ENCODE measurements around the gene WDR86.

WDR86 gene

DNA sequence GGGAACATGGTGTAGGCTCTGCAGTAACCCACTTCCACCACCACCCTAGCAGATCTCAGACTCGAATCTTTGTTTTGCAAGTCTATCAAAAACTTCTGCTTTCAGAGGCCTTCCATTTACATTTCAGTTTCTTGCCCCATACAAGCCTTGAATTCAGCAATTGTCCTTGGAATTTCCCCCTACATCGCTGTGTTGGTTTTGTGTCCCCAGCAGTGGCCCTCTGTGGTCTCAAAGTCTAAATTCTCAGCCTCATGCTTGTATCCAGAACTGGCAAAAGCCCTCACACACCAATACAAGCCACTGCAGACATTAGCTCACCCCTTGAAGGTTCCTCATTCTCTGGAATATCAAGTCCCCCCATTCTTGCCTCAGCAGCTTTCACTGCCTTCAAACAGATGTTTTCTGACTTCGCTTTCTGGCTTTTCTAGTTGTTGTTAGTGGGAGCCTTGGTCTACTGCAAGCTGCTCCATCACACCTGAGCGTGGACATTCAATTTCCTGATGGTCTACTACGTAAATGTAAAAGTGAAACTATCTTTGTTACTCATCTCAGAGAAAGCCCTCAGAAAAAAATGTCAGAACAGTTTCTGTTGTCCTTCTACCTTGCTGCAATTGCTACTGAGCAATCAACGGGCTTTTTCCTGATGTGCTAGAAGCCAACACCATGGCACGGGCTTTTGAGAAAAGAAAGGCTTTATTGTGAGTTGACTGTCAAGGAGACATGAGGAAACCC is 70.0 kb downstream of the WDR86 start:
- Histone ChIP-seq H3K4me3 (ENCODE audit: low read length) (no peak overlapping the region), H3K27ac (ENCODE audit: low read depth, low read length) (no peak overlapping the region), H3K4me1 (ENCODE audit: insufficient read depth, low read length) (peaks cover 4% of the 10 kb centered on the region; the same call in 1 of the 2 replicates), H3K9ac (ENCODE audit: low read depth, low read length) (no peak overlapping the region), H3K27me3 (ENCODE audit: insufficient read depth, low read length) (no peaks in the 10 kb centered on the region), H3K9me3 (ENCODE audit: insufficient read depth, low read depth, low read length) (no peaks in the 10 kb centered on the region), H3K36me3 (ENCODE audit: insufficient read depth, low read length) (peaks cover 3% of the 10 kb centered on the region; the same call in 1 of the 2 replicates)
- WGBS, result 91% methylated on average over 7 of the region's 7 CpGs

DNA sequence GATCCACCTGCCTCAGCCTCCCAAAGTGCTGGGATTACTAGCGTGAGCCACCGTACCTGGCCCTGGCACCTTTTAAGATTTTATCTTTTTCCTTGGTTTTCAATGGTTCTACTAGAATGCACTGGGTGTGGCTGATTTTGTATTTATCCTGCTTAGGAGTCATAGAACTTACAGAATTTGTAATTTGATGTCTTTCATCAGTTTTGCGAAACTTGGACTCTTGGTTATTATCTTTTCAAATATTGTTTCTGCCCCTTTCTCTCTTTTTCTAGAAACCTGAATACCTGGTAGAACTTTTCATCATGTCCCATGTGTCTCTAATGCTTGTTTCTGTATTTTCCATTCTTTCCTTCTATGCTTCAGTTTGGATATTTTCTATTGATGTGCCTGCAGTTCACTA is 71.0 kb downstream of the WDR86 start:
- Histone ChIP-seq H3K4me1 (ENCODE audit: insufficient read depth, low read length) (peaks cover 4% of the 10 kb centered on the region; the same call in 1 of the 2 replicates), H3K27ac (ENCODE audit: low read depth, low read length) (no peak overlapping the region), H3K27me3 (ENCODE audit: insufficient read depth, low read length) (no peaks in the 10 kb centered on the region), H3K4me3 (ENCODE audit: low read length) (no peak overlapping the region), H3K9ac (ENCODE audit: low read depth, low read length) (no peak overlapping the region), H3K36me3 (ENCODE audit: insufficient read depth, low read length) (peaks cover 3% of the 10 kb centered on the region; the same call in 1 of the 2 replicates), H3K9me3 (ENCODE audit: insufficient read depth, low read depth, low read length) (no peaks in the 10 kb centered on the region)
- WGBS, result 95% methylated on average over 3 of the region's 3 CpGs

DNA sequence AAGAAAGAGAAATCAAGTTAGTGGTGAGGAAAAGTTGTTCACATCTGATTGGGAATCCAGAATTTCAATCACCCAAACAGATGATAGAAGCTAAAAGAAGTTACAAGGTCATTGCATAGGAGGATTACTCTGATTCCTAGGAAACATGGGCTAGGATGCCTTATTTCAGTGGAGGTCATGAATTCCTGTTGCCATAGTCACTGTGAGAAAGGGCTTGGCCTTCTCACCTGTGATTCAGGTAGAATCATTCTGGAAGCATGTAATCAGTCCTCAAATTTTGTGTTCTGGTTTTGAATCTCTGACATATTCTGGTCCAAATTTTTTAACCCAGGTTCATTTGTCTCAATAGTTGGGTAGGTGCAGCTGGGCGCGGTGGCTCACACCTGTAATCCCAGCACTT is 72.5 kb downstream of the WDR86 start:
- Histone ChIP-seq H3K36me3 (ENCODE audit: insufficient read depth, low read length) (no peaks in the 10 kb centered on the region), H3K27me3 (ENCODE audit: insufficient read depth, low read length) (no peaks in the 10 kb centered on the region), H3K4me1 (ENCODE audit: insufficient read depth, low read length) (peaks cover 6% of the 10 kb centered on the region; the same call in 1 of the 2 replicates), H3K9ac (ENCODE audit: low read depth, low read length) (no peak overlapping the region), H3K27ac (ENCODE audit: low read depth, low read length) (no peak overlapping the region), H3K4me3 (ENCODE audit: low read length) (no peak overlapping the region), H3K9me3 (ENCODE audit: insufficient read depth, low read depth, low read length) (no peaks in the 10 kb centered on the region)
- WGBS, result 94% methylated on average over 2 of the region's 2 CpGs

DNA sequence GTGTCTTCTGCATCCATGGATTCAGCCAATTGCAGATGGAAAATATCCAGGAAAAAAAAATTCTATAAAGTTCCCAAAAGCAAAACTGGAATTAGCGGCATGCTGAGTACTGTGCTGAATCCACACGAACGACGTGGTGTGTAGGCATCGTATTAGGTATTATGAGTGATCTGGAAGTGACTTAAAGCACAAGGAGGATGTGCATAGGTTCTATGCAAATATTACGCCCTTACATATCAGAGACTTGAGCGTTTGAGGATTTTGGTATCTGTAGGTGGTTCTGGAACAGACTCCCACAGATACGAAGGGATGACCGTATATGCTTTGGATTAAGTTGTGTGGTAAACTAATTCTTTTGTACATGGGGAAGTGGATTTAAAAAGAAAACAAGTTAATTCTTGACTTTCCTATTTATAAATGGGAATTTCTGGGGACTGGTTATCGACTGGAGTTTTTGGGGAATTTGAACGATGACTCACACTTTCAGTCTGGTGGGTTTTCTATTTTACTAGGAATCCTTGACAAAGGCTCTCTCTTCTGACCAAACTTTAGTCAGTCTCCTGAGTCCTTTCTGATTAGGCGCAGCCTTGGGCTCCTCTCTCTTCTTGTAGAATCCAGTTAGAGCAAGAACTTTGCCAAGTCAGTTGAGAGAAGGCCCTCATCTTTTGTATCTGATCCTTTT is 73.7 kb downstream of the WDR86 start:
- Histone ChIP-seq H3K4me3 (ENCODE audit: low read length) (no peak overlapping the region), H3K4me1 (ENCODE audit: insufficient read depth, low read length) (0 out of 2 replicates have a peak, but pooled peaks cover 6% of the 10 kb centered on the region), H3K36me3 (ENCODE audit: insufficient read depth, low read length) (no peaks in the 10 kb centered on the region), H3K27me3 (ENCODE audit: insufficient read depth, low read length) (no peaks in the 10 kb centered on the region), H3K27ac (ENCODE audit: low read depth, low read length) (no peak overlapping the region), H3K9ac (ENCODE audit: low read depth, low read length) (no peak overlapping the region), H3K9me3 (ENCODE audit: insufficient read depth, low read depth, low read length) (no peaks in the 10 kb centered on the region)
- 95% methylated on average over 12 of the region's 12 CpGs for WGBS

DNA sequence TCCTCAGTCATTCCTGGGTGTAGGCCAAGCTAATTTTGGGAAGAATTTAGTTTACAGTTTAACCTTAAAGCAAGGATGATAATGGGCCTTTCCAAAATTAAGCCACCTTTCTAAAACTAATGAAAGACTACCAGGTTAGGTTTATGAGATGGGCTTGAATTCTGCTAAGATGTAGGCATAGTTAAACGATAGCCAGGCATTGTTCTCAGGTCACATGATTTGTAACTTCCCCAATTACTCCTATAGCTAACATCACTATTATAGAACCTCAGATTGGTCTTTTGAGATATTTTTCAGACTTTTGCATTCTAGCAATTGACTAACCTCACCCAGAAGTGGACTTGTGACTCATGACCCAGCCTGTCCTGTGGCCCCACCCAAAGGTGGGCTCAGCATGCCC is 75.2 kb downstream of the WDR86 start:
- 100% methylated on average over 1 of the region's 1 CpG for WGBS
- no peaks in the 10 kb centered on the region for H3K36me3 ChIP-seq (ENCODE audit: insufficient read depth, low read length)
- H3K9me3 ChIP-seq (ENCODE audit: insufficient read depth, low read depth, low read length), result no peaks in the 10 kb centered on the region
- H3K4me3 ChIP-seq (ENCODE audit: low read length), result no peak overlapping the region
- 0 out of 2 replicates have a peak, but pooled peaks cover 6% of the 10 kb centered on the region for H3K4me1 ChIP-seq (ENCODE audit: insufficient read depth, low read length)
- H3K9ac ChIP-seq (ENCODE audit: low read depth, low read length), result no peak overlapping the region
- H3K27ac ChIP-seq (ENCODE audit: low read depth, low read length), result no peak overlapping the region
- H3K27me3 ChIP-seq (ENCODE audit: insufficient read depth, low read length), result no peaks in the 10 kb centered on the region
